GM12865 (cell line): ENCODE results near the gene CAP2.

ENCODE experiments used
- DNase-seq: peaks from one replicate; pipeline ENCODE4 v3.0.0; 2010; ENCODE audit warnings: low read depth
- H3K4me3 ChIP-seq: 2 replicates; pipeline ENCODE4 v1.5.1; 2011; ENCODE audit warnings: mild to moderate bottlenecking, low read depth, low read length, control low read depth
- CTCF ChIP-seq: IDR thresholded peaks from 2 replicates; pipeline ENCODE4 v1.5.1; 2011; ENCODE audit warnings: low read length, control low read depth, low read depth, inconsistent platforms; ENCODE audit not compliant: insufficient read depth; ENCODE audit errors: missing control alignments

CAP2 gene

DNA sequence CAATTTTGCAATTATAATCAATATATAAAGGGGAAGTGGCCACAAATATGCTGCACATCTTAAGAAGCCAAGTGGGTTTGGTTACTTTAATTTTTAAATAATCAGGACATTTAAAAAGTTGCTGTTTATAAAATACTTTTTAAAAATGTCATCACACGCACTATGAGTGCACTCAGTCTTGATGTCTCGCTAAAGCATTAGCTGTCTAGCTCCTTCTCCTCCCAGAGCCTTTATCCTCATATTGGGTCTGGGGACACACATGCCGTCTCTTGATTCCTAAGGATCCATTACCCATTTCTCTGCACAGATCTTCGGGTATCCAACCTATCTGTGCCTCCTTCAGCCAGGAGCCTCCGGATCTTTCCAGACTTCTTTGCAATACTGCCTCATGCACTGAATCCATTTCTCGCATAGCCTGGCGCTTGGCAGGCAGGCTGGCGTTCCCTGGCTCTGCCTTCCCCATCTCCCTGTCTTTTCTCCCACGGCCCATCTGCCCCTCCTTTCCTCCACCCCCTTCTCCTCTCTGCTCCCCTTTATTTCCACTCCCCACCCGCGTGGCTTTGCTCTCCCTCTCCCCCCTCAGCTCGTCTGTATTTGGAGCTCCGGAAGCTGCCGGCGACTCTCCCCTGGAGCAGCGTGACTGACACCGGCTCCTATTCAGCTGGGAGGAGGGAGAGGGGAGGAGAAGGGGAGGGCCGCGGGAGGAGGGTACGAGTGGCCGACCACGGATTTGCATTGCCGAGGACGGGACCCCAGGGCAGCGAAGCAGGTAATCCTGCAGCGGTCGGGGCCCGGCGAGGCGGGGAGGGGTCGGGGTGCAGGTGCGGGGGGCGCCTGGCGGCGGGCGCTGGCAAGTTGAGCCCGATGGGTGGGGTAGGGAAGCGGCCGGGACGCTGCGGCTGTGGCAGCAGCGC is at the start of gene CAP2:
TSS of gene CAP2 (plus strand) at position 618 of the 914 bp plus-strand sequence. CDS start 27,961 bp downstream, outside the sequence.
- TF ChIP-seq CTCF, result no peak
- no peak for DNase-seq
- no peak within 1 kb of the TSS for H3K4me3 ChIP-seq

DNA sequence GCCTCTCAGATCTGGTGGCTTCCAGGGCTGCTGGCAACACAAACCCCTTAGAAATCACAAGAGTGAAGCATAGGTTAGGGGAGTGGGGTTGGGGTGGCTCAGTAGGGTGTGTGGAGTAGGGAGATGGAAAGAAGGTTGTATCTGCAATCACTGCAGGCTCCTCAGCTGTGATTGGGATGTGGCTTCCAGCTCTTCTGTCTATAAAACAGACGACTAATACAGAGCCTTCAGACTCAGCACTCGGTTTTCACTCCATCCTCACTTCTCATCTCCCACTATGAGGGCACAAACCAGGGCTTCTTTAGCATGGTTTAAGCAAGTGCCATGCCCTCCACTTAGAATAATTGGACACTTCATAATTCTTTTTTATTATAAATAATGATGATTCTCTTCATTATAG is 46.4 kb upstream of the CAP2 start:
- DNase-seq, result no peak
- H3K4me3 ChIP-seq, result no peak overlapping the region
- no peak for TF ChIP-seq CTCF

DNA sequence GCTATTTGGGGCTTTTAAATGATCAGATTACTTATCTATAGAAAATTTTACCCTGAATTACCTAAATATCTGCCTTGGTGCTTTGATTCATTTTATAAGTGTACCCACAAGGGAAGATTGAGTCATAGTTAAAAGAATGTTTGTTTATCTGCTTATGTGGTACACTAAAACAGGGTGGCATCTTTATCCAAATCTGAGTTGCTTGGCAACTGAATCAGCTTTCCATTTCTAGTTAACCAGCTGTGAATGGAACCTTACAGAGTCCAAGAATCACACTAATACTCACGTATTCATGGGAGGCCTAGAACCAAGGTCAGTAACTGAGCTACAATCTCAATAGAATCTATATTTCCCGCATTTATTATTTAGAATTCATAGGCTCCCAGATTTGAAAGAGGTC is 44.0 kb upstream of the CAP2 start:
- no peak for DNase-seq
- no peak for TF ChIP-seq CTCF
- no peak overlapping the region for H3K4me3 ChIP-seq

DNA sequence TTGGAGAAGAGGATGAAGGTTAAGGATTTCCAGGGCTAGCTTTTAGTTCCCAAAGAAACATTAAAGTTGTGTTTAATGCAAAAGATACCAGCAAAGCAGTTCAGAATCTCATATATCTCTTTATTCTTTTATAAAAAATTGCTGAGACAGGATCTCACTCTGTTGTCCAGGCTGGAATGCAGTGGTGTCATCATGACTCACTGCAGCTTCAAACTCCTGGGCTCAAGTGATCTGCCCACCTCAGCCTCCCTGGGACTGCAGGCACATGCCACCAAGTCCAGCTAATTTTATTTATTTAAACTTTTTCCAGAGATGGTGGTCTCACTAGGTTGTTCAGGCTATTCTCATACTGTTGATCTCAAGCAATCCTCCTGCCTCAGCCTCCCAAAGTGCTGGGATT is 41.1 kb upstream of the CAP2 start:
- no peak for DNase-seq
- no peak overlapping the region for H3K4me3 ChIP-seq
- TF ChIP-seq CTCF, result no peak

DNA sequence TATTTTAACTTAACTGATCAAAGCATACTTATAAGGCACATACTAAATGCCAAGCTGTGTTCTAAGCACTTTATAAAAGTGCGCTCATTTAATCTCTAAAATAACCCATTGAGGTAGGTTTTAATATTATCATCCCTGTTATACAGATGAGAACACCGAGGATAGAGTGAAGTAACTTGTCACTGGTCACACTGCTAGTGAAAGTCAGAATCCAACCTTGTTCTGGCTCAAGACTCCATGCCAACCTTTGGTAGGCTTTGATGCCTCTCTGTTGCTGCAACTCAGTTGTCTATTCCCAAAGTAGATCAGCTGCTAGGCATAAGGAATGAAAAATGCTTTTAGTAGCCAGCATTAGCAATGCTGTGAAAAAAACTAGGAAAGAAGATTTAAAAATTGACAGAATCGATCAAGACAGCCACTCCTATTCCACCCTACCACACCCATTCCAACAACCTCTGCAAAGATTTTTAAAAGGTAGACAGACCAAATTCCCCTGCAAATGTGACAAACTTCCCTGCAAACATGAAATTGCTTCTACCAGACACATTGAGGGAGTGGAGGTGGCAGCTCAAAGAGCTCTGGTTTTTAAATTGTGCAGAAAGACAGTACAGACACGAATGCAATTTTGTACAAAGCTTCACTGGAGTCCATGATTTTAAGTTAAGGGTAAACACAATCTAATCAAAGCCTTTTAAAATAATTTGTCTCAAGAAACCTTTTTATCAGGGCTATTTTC is 39.8 kb upstream of the CAP2 start:
- TF ChIP-seq CTCF, result no peak
- DNase-seq, result no peak
- H3K4me3 ChIP-seq, result no peak overlapping the region

GRCh38 chr6:17354700-17355403 is 38.5 kb upstream of the CAP2 start:
- no peak for DNase-seq
- no peak overlapping the region for H3K4me3 ChIP-seq
- TF ChIP-seq CTCF, result no peak
